HCT116 (cell line): ENCODE data around the gene CXCR5. TPM values are rescaled to one million over a fixed set of nuclear protein-coding genes. Genes with fewer than 3 reads are reported as not detected.

ENCODE experiments used
- ATAC-seq: fragments of 200-7000 bp; cut with Tn5 transposase; 2 replicates; pipeline ENCODE4 v1.9.1; 2020; ENCODE audit warnings: mild to moderate bottlenecking, moderate library complexity
- BruUV-seq: library from RNA; stranded (reverse); fragments of 400-500 nt; replicated peaks from 2 replicates; lab custom pipeline; 2021; lab: Mats Ljungman, UMichigan
- CTCF ChIA-PET: fragments of 300-600 bp; sonication (Branson Sonifier 250); formaldehyde crosslinking; loops from one replicate; lab custom pipeline; 2021; ENCODE audit warnings: antibody characterized with exemption; lab: Charles Lee
- POLR2A ChIA-PET: fragments of 300-600, 350-600 bp; sonication (Branson Sonifier 250); formaldehyde crosslinking; loops from one replicate; lab custom pipeline; 2021; ENCODE audit warnings: antibody characterized with exemption; lab: Charles Lee
- RAD21 ChIA-PET, 2 experiments: fragments of 300-600 bp; sonication (Branson Sonifier 250); formaldehyde crosslinking; loops; one replicate each; lab custom pipeline; 2023; ENCODE audit warnings: low total read pairs in 2 of 2; ENCODE audit not compliant: uncharacterized antibody in 2 of 2, unreplicated experiment in 2 of 2, low non-redundant PET in 1 of 2; lab: Charles Lee
- DNase-seq: peaks from one replicate; pipeline ENCODE4 v3.0.0-alpha.2; 2010; ENCODE audit warnings: low read depth, low spot score
- H2AFZ ChIP-seq: fragments of 200-600 bp; shearing (Covaris generic), sonication (generic); 2 replicates; pipeline ENCODE4 v1.6.1; 2017; ENCODE audit warnings: low read depth, mixed run types, mixed read lengths, antibody characterized with exemption, low read length; ENCODE audit not compliant: poor library complexity, severe bottlenecking
- H3K27ac ChIP-seq: 2 replicates; pipeline ENCODE4 v1.5.1; 2012; ENCODE audit warnings: low read depth, low read length
- H3K27me3 ChIP-seq: fragments of 200-600 bp; sonication (generic); 2 replicates; pipeline ENCODE4 v1.6.1; 2016; ENCODE audit warnings: mixed run types, low read length, mixed read lengths; ENCODE audit not compliant: insufficient read depth
- H3K36me3 ChIP-seq, 2 experiments: fragments of 200-500 bp in 1 of 2; fragments of 200-600 bp in 1 of 2; sonication (Bioruptor generic) in 1 of 2; sonication (generic) in 1 of 2; 2 replicates each; pipeline versions ENCODE4 v1.5.1 to v1.6.1; 2014 to 2016; ENCODE audit warnings: low read length in 2 of 2, inconsistent platforms in 1 of 2, mixed read lengths in 1 of 2, mixed run types in 1 of 2; ENCODE audit not compliant: insufficient read depth in 2 of 2, control insufficient read depth in 1 of 2
- H3K4me1 ChIP-seq, 2 experiments: fragments of 200-600 bp in 1 of 2; sonication (generic) in 1 of 2; 2 replicates each; pipeline versions ENCODE4 v1.5.1 to v1.6.1; 2012 to 2017; ENCODE audit warnings: low read length in 2 of 2, inconsistent platforms in 1 of 2, mild to moderate bottlenecking in 1 of 2, mixed read lengths in 1 of 2, mixed run types in 1 of 2, moderate library complexity in 1 of 2; ENCODE audit not compliant: insufficient read depth in 2 of 2, control insufficient read depth in 1 of 2
- H3K4me2 ChIP-seq: fragments of 200-600 bp; sonication (generic); 2 replicates; pipeline ENCODE4 v1.6.1; 2017; ENCODE audit warnings: mixed run types, low read length, mixed read lengths
- H3K4me3 ChIP-seq, 2 experiments: fragments of 200-600 bp in 1 of 2; sonication (generic) in 1 of 2; replicated peaks in 1 of 2; 2 replicates each; pipeline ENCODE4 v1.5.1; 2011 to 2016; ENCODE audit warnings: low read length in 2 of 2, control low read depth in 1 of 2, low read depth in 1 of 2, mild to moderate bottlenecking in 1 of 2, mixed read lengths in 1 of 2, mixed run types in 1 of 2
- H3K79me2 ChIP-seq: fragments of 200-600 bp; sonication (generic); 2 replicates; pipeline ENCODE4 v1.6.1; 2017; ENCODE audit warnings: mild to moderate bottlenecking, mixed run types, low read length, moderate library complexity, mixed read lengths; ENCODE audit not compliant: insufficient read depth
- H3K9ac ChIP-seq: fragments of 200-600 bp; sonication (generic); 2 replicates; pipeline ENCODE4 v1.6.1; 2016; ENCODE audit warnings: low read length, mixed read lengths
- H3K9me2 ChIP-seq: fragments of 200-600 bp; sonication (generic), shearing (Covaris generic); 2 replicates; pipeline ENCODE4 v1.6.1; 2017; ENCODE audit warnings: mixed run types, mild to moderate bottlenecking, moderate library complexity; ENCODE audit not compliant: insufficient read depth
- H3K9me3 ChIP-seq, 2 experiments: fragments of 200-500 bp in 1 of 2; fragments of 200-600 bp in 1 of 2; sonication (Bioruptor generic) in 1 of 2; sonication (generic) in 1 of 2; 2 replicates each; pipeline ENCODE4 v1.6.1; 2014 to 2017; ENCODE audit warnings: low read length in 2 of 2, mixed read lengths in 2 of 2, inconsistent platforms in 1 of 2, low read depth in 1 of 2, mild to moderate bottlenecking in 1 of 2, mixed run types in 1 of 2, moderate library complexity in 1 of 2; ENCODE audit not compliant: control insufficient read depth in 1 of 2, insufficient read depth in 1 of 2
- H4K20me1 ChIP-seq: fragments of 200-600 bp; sonication (generic), shearing (Covaris generic); 2 replicates; pipeline ENCODE4 v1.6.1; 2017; ENCODE audit warnings: mixed run types, mild to moderate bottlenecking, moderate library complexity; ENCODE audit not compliant: insufficient read depth
- CBX3 ChIP-seq: IDR thresholded peaks from 2 replicates; pipeline ENCODE4 v1.6.1; 2012; ENCODE audit warnings: low read depth
- EGR1 ChIP-seq: IDR thresholded peaks from 2 replicates; pipeline ENCODE4 v1.6.1; 2012; ENCODE audit warnings: low read depth
- EZH2 ChIP-seq: fragments of 200-600 bp; sonication (generic); IDR thresholded peaks from 2 replicates; pipeline ENCODE4 v1.6.1; 2017; ENCODE audit warnings: antibody characterized with exemption, mixed run types
- FOSL1 ChIP-seq: IDR thresholded peaks from 2 replicates; pipeline ENCODE4 v1.6.1; 2012; ENCODE audit warnings: low read depth
- JUND ChIP-seq: IDR thresholded peaks from 2 replicates; pipeline ENCODE4 v1.6.1; 2012
- POLR2A ChIP-seq: IDR thresholded peaks from 2 replicates; pipeline ENCODE4 v1.7.0; 2011; ENCODE audit warnings: borderline replicate concordance; ENCODE audit not compliant: insufficient read depth, insufficient read length; ENCODE audit errors: extremely low read depth
- RAD21 ChIP-seq: IDR thresholded peaks from 2 replicates; pipeline ENCODE4 v1.6.1; 2012; ENCODE audit warnings: low read depth, mild to moderate bottlenecking
- SIN3A ChIP-seq: IDR thresholded peaks from 2 replicates; pipeline ENCODE4 v1.6.1; 2012; ENCODE audit warnings: low read depth
- SP1 ChIP-seq: IDR thresholded peaks from 2 replicates; pipeline ENCODE4 v1.6.1; 2012; ENCODE audit warnings: low read depth
- TCF7L2 ChIP-seq: IDR thresholded peaks from 2 replicates; pipeline ENCODE4 v1.7.0; 2011; ENCODE audit warnings: borderline replicate concordance, inconsistent platforms; ENCODE audit not compliant: insufficient read depth, insufficient read length; ENCODE audit errors: extremely low read depth
- YY1 ChIP-seq: IDR thresholded peaks from 2 replicates; pipeline ENCODE4 v1.6.1; 2011; ENCODE audit warnings: low read length, low read depth, moderate library complexity, mild to moderate bottlenecking; ENCODE audit not compliant: insufficient replicate concordance; ENCODE audit errors: extremely low read depth
- ZFX ChIP-seq: fragments of 450-650 bp; IDR thresholded peaks from 2 replicates; pipeline ENCODE4 v1.6.1; 2017
- ZNF274 ChIP-seq: fragments of 200-500 bp; sonication (Bioruptor generic); IDR thresholded peaks from 2 replicates; pipeline ENCODE4 v1.6.1; 2014; ENCODE audit warnings: mild to moderate bottlenecking, low read depth, low read length, inconsistent platforms
- intact Hi-C: fragments of 100-400 bp; cut with micrococcal nuclease; formaldehyde crosslinking; loops from 2 replicates; pipeline ENCODE4 v1.10.0; 2022
- total RNA-seq: library from RNA; stranded (reverse); gene quantifications from one replicate; pipeline ENCODE4 v1.2.1, GENCODE V29; 2021; ENCODE audit not compliant: unreplicated experiment
- TF ChIP-seq, protein P1 (sequence below), 3 experiments: fragments of 200-600 bp in 1 of 3; sonication (generic) in 1 of 3; IDR thresholded peaks in 2 of 3; conservative IDR thresholded peaks in 1 of 3; 2 replicates each; pipeline ENCODE4 v1.5.1; 2012 to 2017; ENCODE audit warnings: low read depth in 2 of 3, low read length in 2 of 3, antibody characterized with exemption in 1 of 3, borderline replicate concordance in 1 of 3, control low read depth in 1 of 3, mild to moderate bottlenecking in 1 of 3, mixed read lengths in 1 of 3, mixed run types in 1 of 3, moderate library complexity in 1 of 3; ENCODE audit not compliant: insufficient read depth in 1 of 3
- TF ChIP-seq, protein P2 (sequence below): IDR thresholded peaks from 2 replicates; pipeline ENCODE4 v1.6.1; 2012
- TF ChIP-seq, protein P3 (sequence below): IDR thresholded peaks from 2 replicates; pipeline ENCODE4 v1.6.1; 2012

CXCR5 gene
- total RNA-seq, 1 experiment from 2014 or later = not detected

DNA sequence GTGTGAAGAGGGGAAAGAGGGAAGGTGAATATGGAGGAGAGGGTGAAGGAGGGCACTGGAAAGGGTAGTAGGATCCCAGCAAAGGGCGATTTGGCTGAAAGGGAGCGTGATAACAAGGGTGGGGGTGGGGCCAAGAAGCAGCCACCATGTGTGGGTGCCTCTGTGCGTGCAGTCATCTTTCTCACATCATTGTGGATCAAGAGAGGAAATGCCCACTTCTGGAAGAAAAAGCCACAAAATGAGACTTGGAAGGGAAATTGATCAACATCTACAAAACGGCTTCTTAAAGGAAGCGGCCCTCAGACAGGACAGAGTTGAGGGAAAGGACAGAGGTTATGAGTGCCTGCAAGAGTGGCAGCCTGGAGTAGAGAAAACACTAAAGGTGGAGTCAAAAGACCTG, 1.2 kb upstream of the CXCR5 start (continued):
- TF ChIP-seq, protein P1, sequence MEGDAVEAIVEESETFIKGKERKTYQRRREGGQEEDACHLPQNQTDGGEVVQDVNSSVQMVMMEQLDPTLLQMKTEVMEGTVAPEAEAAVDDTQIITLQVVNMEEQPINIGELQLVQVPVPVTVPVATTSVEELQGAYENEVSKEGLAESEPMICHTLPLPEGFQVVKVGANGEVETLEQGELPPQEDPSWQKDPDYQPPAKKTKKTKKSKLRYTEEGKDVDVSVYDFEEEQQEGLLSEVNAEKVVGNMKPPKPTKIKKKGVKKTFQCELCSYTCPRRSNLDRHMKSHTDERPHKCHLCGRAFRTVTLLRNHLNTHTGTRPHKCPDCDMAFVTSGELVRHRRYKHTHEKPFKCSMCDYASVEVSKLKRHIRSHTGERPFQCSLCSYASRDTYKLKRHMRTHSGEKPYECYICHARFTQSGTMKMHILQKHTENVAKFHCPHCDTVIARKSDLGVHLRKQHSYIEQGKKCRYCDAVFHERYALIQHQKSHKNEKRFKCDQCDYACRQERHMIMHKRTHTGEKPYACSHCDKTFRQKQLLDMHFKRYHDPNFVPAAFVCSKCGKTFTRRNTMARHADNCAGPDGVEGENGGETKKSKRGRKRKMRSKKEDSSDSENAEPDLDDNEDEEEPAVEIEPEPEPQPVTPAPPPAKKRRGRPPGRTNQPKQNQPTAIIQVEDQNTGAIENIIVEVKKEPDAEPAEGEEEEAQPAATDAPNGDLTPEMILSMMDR (IDR thresholded peaks at IDR 0.05 in 2 of 3, conservative IDR thresholded peaks at IDR 0.05 in 1 of 3; ENCODE audit: borderline replicate concordance in 1 of 3, insufficient read depth in 1 of 3, low read depth in 2 of 3, low read length in 2 of 3) = no peak
- no peak for TF ChIP-seq ZNF274
- TF ChIP-seq POLR2A = no peak
- TF ChIP-seq, protein P2, sequence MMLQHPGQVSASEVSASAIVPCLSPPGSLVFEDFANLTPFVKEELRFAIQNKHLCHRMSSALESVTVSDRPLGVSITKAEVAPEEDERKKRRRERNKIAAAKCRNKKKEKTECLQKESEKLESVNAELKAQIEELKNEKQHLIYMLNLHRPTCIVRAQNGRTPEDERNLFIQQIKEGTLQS = no peak
- TF ChIP-seq, protein P3, sequence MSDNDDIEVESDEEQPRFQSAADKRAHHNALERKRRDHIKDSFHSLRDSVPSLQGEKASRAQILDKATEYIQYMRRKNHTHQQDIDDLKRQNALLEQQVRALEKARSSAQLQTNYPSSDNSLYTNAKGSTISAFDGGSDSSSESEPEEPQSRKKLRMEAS = no peak
- no peak for TF ChIP-seq ZFX
- no peak for TF ChIP-seq YY1
- TF ChIP-seq TCF7L2 = no peak
- no peak for TF ChIP-seq RAD21
- TF ChIP-seq JUND = no peak
- TF ChIP-seq CBX3 = no peak
- TF ChIP-seq EGR1 = no peak

DNA sequence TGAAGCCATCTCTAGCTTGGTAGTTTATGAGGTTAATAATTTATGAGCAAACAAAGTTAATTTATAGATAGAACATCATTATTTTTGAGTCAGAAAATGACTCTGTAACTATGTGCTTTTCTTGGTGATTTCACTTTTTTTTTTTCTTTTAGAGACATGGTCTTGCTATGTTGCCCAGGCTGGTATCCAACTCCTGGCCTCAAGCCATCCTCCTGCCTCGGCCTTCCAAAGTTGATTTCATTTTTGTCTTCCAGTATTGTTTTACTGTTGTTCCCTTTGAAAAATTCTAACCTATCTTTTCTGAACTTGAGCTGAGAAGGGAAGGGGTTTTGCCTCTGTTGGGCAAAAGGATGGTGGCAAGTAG, 706 bp upstream of the CXCR5 start:
- H3K4me1 ChIP-seq = peaks cover 8 to 11% of the 10 kb centered on the region in 2 experiments
- DNase-seq (no peak), ATAC-seq (no peak)
- intact Hi-C loops = no loop called here
- POLR2A ChIA-PET = no interaction called here
- no peaks in the 10 kb centered on the region for H3K9me3 ChIP-seq
- BruUV-seq = no TSS peak
- no peaks in the 10 kb centered on the region for H3K36me3 ChIP-seq
- no peak overlapping the region for H3K4me3 ChIP-seq
- RAD21 ChIA-PET = interaction anchor here in 1 of 2 experiments (0.7 kb wide), 1 partner anchor 193 kb away, joined by 4 read pairs; no protein-coding TSS in a partner anchor
- H3K27me3 ChIP-seq = no peaks in the 10 kb centered on the region
- no peak overlapping the region for H3K4me2 ChIP-seq
- no peaks in the 10 kb centered on the region for H3K9me2 ChIP-seq
- H2AFZ ChIP-seq = no peak overlapping the region
- no peaks in the 10 kb centered on the region for H4K20me1 ChIP-seq
- no peaks in the 10 kb centered on the region for H3K79me2 ChIP-seq
- H3K27ac ChIP-seq = no peak overlapping the region
- TF ChIP-seq, protein P1 (IDR thresholded peaks at IDR 0.05 in 2 of 3, conservative IDR thresholded peaks at IDR 0.05 in 1 of 3; ENCODE audit: borderline replicate concordance in 1 of 3, insufficient read depth in 1 of 3, low read depth in 2 of 3, low read length in 2 of 3) = no peak
- TF ChIP-seq ZNF274 (no peak), SIN3A (no peak), FOSL1 (no peak), SP1 (no peak), JUND (no peak), TCF7L2 (no peak), EZH2 (no peak)
- TF ChIP-seq, protein P2 = no peak
- TF ChIP-seq, all 23 proteins: peak for 0
- CTCF ChIA-PET = interaction anchor here (1.3 to 1.5 kb wide), 2 partner anchors 91 to 112 kb away, joined by 3 read pairs; no protein-coding TSS in a partner anchor
- H3K9ac ChIP-seq = no peak overlapping the region
